C4-2B (cell line): Measurements from ENCODE around the gene CTNNA2.
A peak's percentile ranks its signal among the peaks of the same experiment; 100 is the strongest.

ENCODE experiments used
- H3K27ac ChIP-seq: fragments of 450-650 bp; 2 replicates; pipeline ENCODE4 v1.5.1; 2017
- CTCF ChIP-seq: fragments of 450-650 bp; conservative IDR thresholded peaks from 2 replicates; pipeline ENCODE4 v1.5.1; 2017; ENCODE audit warnings: mild to moderate bottlenecking
- ZFX ChIP-seq: fragments of 450-650 bp; IDR thresholded peaks from 2 replicates; pipeline ENCODE4 v1.6.1; 2017

CTNNA2 gene

GRCh38 chr2:80489717-80490116, 976.9 kb downstream of the CTNNA2 start:
- H3K27ac ChIP-seq = no peak overlapping the region
- TF ChIP-seq ZFX = no peak

- no peak overlapping the region for H3K27ac ChIP-seq
- TF ChIP-seq CTCF = no peak
- no peak for TF ChIP-seq ZFX
These were observed 978.1 kb downstream of the CTNNA2 start for GRCh38 chr2:80490964-80491363.

GRCh38 chr2:80496346-80496745, 983.5 kb downstream of the CTNNA2 start:
- no peak for TF ChIP-seq ZFX
- no peak for TF ChIP-seq CTCF
- no peak overlapping the region for H3K27ac ChIP-seq

GRCh38 chr2:80496775-80497174, 983.9 kb downstream of the CTNNA2 start:
- no peak overlapping the region for H3K27ac ChIP-seq
- TF ChIP-seq ZFX = no peak
- no peak for TF ChIP-seq CTCF

GRCh38 chr2:80499095-80499494, 986.2 kb downstream of the CTNNA2 start:
- no peak overlapping the region for H3K27ac ChIP-seq
- TF ChIP-seq ZFX (no peak), CTCF (peak; percentile 70)

GRCh38 chr2:80501874-80502624, 989.2 kb downstream of the CTNNA2 start:
- H3K27ac ChIP-seq = no peak overlapping the region
- TF ChIP-seq ZFX (no peak), CTCF (no peak)

- no peak overlapping the region for H3K27ac ChIP-seq
- TF ChIP-seq ZFX (no peak), CTCF (no peak)
These were observed 993.7 kb downstream of the CTNNA2 start for GRCh38 chr2:80506563-80506962.

GRCh38 chr2:80510716-80511115, 997.9 kb downstream of the CTNNA2 start:
- TF ChIP-seq ZFX (no peak), CTCF (no peak)
- no peak overlapping the region for H3K27ac ChIP-seq
